ENCODE measurements around the gene ZNF610. TPM values are rescaled to one million over a fixed set of nuclear protein-coding genes. Genes with fewer than 3 reads are reported as not detected.

Gene ZNF610
- total and polyA plus RNA-seq, 2 of the 13 experiments (the other 11 are each of a cell fraction or from before 2014, with no cell fraction given) = 0.32 to 0.69 TPM

- no peak for TF ChIP-seq RERE (CRISPR knock-in tag; IDR thresholded peaks at IDR 0.05; ENCODE audit: low read depth)
- no peak for TF ChIP-seq ZNF678 (CRISPR knock-in tag; IDR thresholded peaks at IDR 0.05)
- TF ChIP-seq ATF6 (CRISPR knock-in tag; conservative IDR thresholded peaks at IDR 0.05) = no peak
- no peak for TF ChIP-seq ZNF407 (CRISPR knock-in tag; IDR thresholded peaks at IDR 0.05; ENCODE audit: not compliant biosample characterization)
- no peak for TF ChIP-seq ZNF468 (CRISPR knock-in tag; IDR thresholded peaks at IDR 0.05)
- TF ChIP-seq SOX5 (CRISPR knock-in tag; IDR thresholded peaks at IDR 0.05; ENCODE audit: borderline replicate concordance) = no peak
- TF ChIP-seq MAFK (conservative IDR thresholded peaks at IDR 0.05 in 1 of 2, IDR thresholded peaks at IDR 0.05 in 1 of 2; ENCODE audit: low read length in 2 of 2) = no peak
- TF ChIP-seq HNRNPK (IDR thresholded peaks at IDR 0.05; ENCODE audit: low read depth, low read length, poor library complexity, severe bottlenecking) = no peak
- TF ChIP-seq ASH2L (IDR thresholded peaks at IDR 0.05; ENCODE audit: insufficient read length, low read depth, low read length) = peak; percentile 14
- TF ChIP-seq HNRNPLL (IDR thresholded peaks at IDR 0.05; ENCODE audit: low read depth, low read length, poor library complexity, severe bottlenecking) = no peak
Measured at GRCh38 chr19:52297601-52298364, 38.3 kb upstream of the ZNF610 start (continued).

Measured in HepG2 (cell line).